ENCODE results near the gene NIT1. TPM values are rescaled to one million over a fixed set of nuclear protein-coding genes. Genes with fewer than 3 reads are reported as not detected.

NIT1 gene
- total and polyA plus RNA-seq, 9 of the 15 experiments (the other 6 are each of a cell fraction or from before 2014, with no cell fraction given): 18.4 to 76.0 (median 33.7) TPM

DNA sequence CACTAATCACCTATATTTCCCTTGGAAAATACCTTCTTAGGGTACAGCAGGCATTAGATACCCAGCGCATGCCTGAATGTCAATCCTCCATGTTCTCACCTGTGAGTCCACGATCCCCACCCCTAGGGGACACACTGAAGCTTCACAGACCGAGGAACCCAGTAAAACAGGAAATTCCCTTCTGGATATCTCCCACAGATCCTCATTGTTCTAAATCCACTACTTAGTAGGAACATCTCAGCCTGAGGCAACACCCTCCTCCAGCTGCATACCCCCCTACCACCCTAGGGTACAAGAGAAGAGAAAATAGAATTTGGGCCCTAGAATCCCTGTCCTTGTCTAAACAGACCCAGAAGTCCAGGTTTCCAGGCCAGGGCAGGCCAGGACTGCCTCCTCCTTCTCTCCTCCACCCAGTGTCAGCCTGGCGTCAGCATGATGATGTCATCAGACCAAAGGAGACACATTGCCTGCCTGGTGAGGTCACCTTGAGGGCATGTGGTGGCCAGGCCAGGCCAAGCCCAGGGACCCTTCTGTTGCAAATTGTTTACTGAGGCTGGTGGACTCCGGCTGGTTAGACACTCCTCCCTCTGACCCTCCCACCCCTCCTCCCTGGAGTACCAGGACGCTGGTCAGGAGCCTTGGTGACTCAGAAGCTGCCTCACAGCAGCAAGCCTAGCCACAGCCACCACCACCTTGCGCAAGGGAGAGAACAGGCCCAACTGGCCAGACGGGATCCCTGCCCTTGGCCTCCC lies 34.7 kb upstream of the NIT1 start (continued):
- TF ChIP-seq RERE (CRISPR knock-in tag; IDR thresholded peaks at IDR 0.05; ENCODE audit: borderline replicate concordance): no peak
- no peak for TF ChIP-seq ZNF699 (CRISPR knock-in tag; IDR thresholded peaks at IDR 0.05; ENCODE audit: insufficient replicate concordance)
- TF ChIP-seq GTF2B (IDR thresholded peaks at IDR 0.05; ENCODE audit: extremely low read depth, insufficient read length): no peak
- TF ChIP-seq CREBBP (IDR thresholded peaks at IDR 0.05; ENCODE audit: low read depth, low read length): no peak
- TF ChIP-seq, protein P1, sequence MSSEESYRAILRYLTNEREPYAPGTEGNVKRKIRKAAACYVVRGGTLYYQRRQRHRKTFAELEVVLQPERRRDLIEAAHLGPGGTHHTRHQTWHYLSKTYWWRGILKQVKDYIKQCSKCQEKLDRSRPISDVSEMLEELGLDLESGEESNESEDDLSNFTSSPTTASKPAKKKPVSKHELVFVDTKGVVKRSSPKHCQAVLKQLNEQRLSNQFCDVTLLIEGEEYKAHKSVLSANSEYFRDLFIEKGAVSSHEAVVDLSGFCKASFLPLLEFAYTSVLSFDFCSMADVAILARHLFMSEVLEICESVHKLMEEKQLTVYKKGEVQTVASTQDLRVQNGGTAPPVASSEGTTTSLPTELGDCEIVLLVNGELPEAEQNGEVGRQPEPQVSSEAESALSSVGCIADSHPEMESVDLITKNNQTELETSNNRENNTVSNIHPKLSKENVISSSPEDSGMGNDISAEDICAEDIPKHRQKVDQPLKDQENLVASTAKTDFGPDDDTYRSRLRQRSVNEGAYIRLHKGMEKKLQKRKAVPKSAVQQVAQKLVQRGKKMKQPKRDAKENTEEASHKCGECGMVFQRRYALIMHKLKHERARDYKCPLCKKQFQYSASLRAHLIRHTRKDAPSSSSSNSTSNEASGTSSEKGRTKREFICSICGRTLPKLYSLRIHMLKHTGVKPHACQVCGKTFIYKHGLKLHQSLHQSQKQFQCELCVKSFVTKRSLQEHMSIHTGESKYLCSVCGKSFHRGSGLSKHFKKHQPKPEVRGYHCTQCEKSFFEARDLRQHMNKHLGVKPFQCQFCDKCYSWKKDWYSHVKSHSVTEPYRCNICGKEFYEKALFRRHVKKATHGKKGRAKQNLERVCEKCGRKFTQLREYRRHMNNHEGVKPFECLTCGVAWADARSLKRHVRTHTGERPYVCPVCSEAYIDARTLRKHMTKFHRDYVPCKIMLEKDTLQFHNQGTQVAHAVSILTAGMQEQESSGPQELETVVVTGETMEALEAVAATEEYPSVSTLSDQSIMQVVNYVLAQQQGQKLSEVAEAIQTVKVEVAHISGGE (CRISPR knock-in tag; IDR thresholded peaks at IDR 0.05): no peak

All from K562 (cell line).